T-cell (primary cell): ENCODE measurements around the gene TREM1. TPM values are rescaled to one million over a fixed set of nuclear protein-coding genes. Genes with fewer than 3 reads are reported as not detected.
A peak's percentile ranks its signal among the peaks of the same experiment; 100 is the strongest.
"Not testable (repeated sequence)": the region's sequence is repeated elsewhere in the genome, so short reads cannot be mapped to it uniquely, and the experiment has no call there.

ENCODE experiments used
- ATAC-seq, 4 experiments: fragments of 200-7000 bp in 3 of 4; fragments of 150-1000 bp in 1 of 4; cut with Tn5 transposase; replicated peaks in 1 of 4; 1 replicate in 3 of 4; 2 replicates in 1 of 4; pipeline ENCODE4 v1.10.0; 2021; ENCODE audit warnings: moderate library complexity in 3 of 4, mild to moderate bottlenecking in 2 of 4, moderate number of reproducible peaks in 1 of 4
- CTCF ChIA-PET, 2 donors: fragments of 300-600 bp; sonication (Branson Sonifier 250); formaldehyde crosslinking; loops; one replicate each; lab custom pipeline; 2022; ENCODE audit warnings: antibody characterized with exemption in 2 of 2; lab: Charles Lee
- POLR2A ChIA-PET, 2 donors: fragments of 300-600 bp; sonication (Branson Sonifier 250); formaldehyde crosslinking; loops; one replicate each; lab custom pipeline; 2022; ENCODE audit warnings: antibody characterized with exemption in 2 of 2; lab: Charles Lee
- DNase-seq, 35 experiments: peaks; one replicate each; pipeline versions ENCODE4 v3.0.0 to v3.0.0-alpha.2; 2013 to 2023
- H3K27ac ChIP-seq: one replicate; pipeline ENCODE4 v1.5.1; 2013; ENCODE audit warnings: low read length
- H3K27me3 ChIP-seq, 2 experiments: replicated peaks in 1 of 2; 1 replicate in 1 of 2; 2 replicates in 1 of 2; pipeline versions ENCODE4 v1.6.1 to v1.7.0; 2013; ENCODE audit warnings: low read length in 1 of 2, mixed read lengths in 1 of 2; ENCODE audit not compliant: control insufficient read depth in 2 of 2, insufficient read depth in 2 of 2; ENCODE audit errors: extremely low read depth in 1 of 2
- H3K36me3 ChIP-seq, 2 donors: 1 replicate in 1 of 2; 2 replicates in 1 of 2; pipeline versions ENCODE4 v1.6.1 to v1.7.0; 2013; ENCODE audit warnings: low read length in 1 of 2; ENCODE audit not compliant: control insufficient read depth in 2 of 2, insufficient read depth in 1 of 2; ENCODE audit errors: extremely low read depth in 1 of 2
- H3K4me1 ChIP-seq, 2 experiments: 1 replicate in 1 of 2; 2 replicates in 1 of 2; pipeline versions ENCODE4 v1.6.1 to v1.7.0; 2013; ENCODE audit warnings: low read length in 2 of 2, mixed read lengths in 1 of 2; ENCODE audit not compliant: insufficient read depth in 2 of 2, control insufficient read depth in 1 of 2; ENCODE audit errors: extremely low read depth in 1 of 2
- H3K4me3 ChIP-seq, 2 donors: 1 replicate in 1 of 2; 2 replicates in 1 of 2; pipeline versions ENCODE4 v1.5.1 to v1.7.0; 2013; ENCODE audit warnings: mild to moderate bottlenecking in 2 of 2, low read length in 1 of 2, moderate library complexity in 1 of 2; ENCODE audit not compliant: control insufficient read depth in 1 of 2; ENCODE audit errors: extremely low read depth in 1 of 2
- H3K9me3 ChIP-seq: 2 replicates; pipeline ENCODE4 v1.7.0; 2013
- H3K27ac Mint-ChIP-seq, 2 donors: one replicate each; pipeline ENCODE4 v1.8.0; 2020 to 2021; ENCODE audit warnings: mild to moderate bottlenecking in 2 of 2, mixed read lengths in 2 of 2
- H3K27me3 Mint-ChIP-seq, 2 donors: one replicate each; pipeline ENCODE4 v1.8.0; 2021 to 2022; ENCODE audit warnings: mixed read lengths in 2 of 2
- H3K36me3 Mint-ChIP-seq: one replicate; pipeline ENCODE4 v1.8.0; 2021; ENCODE audit warnings: mixed read lengths
- H3K4me1 Mint-ChIP-seq, 3 donors: one replicate each; pipeline ENCODE4 v1.8.0; 2020 to 2022; ENCODE audit warnings: mixed read lengths in 3 of 3, mild to moderate bottlenecking in 1 of 3
- H3K4me3 Mint-ChIP-seq, 3 donors: one replicate each; pipeline ENCODE4 v1.8.0; 2020 to 2022; ENCODE audit warnings: mild to moderate bottlenecking in 3 of 3, mixed read lengths in 3 of 3, moderate library complexity in 3 of 3
- H3K9me3 Mint-ChIP-seq, 3 donors: one replicate each; pipeline ENCODE4 v1.8.0; 2020 to 2022; ENCODE audit warnings: mixed read lengths in 3 of 3
- WGBS: methylation state at CpG from one replicate; pipeline ENCODE4 v1.1.5; 2013; ENCODE audit warnings: missing lambda C conversion rate; ENCODE audit not compliant: insufficient coverage; 5-methylcytosine and 5-hydroxymethylcytosine counted together
- total RNA-seq, 35 experiments: library from RNA in 6 of 35; stranded (reverse) in 6 of 35; fragments of 120-200 nt in 1 of 35; gene quantifications; one replicate each; pipeline versions ENCODE4 v1.2.1 to v1.2.4 and lab custom pipeline; 2013 to 2026

TREM1 gene
- total RNA-seq, 5 donors from 2014 or later (not counting 1 experiment from before 2014, with no cell fraction given): 0.23 TPM; not detected in 4

GRCh38 chr6:41247882-41248705 is 38.4 kb downstream of the TREM1 start:
- Mint-ChIP-seq H3K9me3 (no peaks in the 10 kb centered on the region), H3K4me1 (peaks cover 12 to 28% (median 17%) of the 10 kb centered on the region in 3 donors), H3K36me3 (no peaks in the 10 kb centered on the region), H3K27me3 (peaks cover 0 to 5% of the 10 kb centered on the region in 2 donors), H3K27ac (peak overlapping the region in 1 of 2 donors; percentile 3), H3K4me3 (no peak overlapping the region)
- 79% methylated on average over 6 of the region's 7 CpGs for WGBS
- ChIA-PET CTCF (no interaction called here), POLR2A (no interaction called here)
- no peaks in the 10 kb centered on the region for H3K36me3 ChIP-seq
- H3K4me3 ChIP-seq: no peak overlapping the region
- DNase-seq: no peak
- no peak overlapping the region for H3K27ac ChIP-seq
- peaks cover 2 to 12% of the 10 kb centered on the region in 2 experiments for H3K4me1 ChIP-seq
- ATAC-seq: no peak
- no peaks in the 10 kb centered on the region for H3K9me3 ChIP-seq
- peaks cover 0 to 6% of the 10 kb centered on the region in 2 experiments for H3K27me3 ChIP-seq

DNA sequence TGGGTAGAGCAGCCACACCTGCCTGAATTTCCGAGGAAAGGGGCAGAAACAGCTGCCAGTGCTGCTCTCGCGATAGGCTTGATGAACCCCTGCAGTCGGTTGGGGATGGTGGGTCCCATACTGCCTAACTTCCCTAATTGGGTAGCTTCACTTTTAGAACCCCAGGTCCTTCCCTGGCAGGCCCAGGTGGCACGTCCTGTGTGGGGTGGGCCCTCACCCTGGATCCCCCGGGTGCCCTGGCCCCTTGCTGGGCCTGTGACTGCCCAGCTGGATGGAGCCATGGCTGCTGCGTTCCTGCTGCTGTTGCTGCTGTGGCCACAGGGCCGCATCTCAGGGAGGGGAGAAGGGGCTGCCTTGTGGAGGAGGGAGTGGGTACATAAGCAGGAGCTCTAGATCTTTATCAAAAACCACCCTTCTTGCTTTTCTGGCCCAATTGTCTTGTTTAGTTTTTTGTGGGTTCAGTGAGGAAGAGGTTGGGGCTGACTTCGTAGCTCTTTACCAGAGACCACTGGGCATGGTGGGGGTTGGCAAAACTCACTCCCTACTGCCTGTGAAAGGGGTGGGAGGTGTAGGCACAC is 39.1 kb downstream of the TREM1 start:
- Histone ChIP-seq H3K27me3 (peaks cover 0 to 6% of the 10 kb centered on the region in 2 experiments), H3K9me3 (no peaks in the 10 kb centered on the region), H3K4me1 (peaks cover 2 to 12% of the 10 kb centered on the region in 2 experiments), H3K4me3 (no peak overlapping the region), H3K36me3 (no peaks in the 10 kb centered on the region), H3K27ac (no peak overlapping the region)
- no peak for ATAC-seq
- no peak overlapping the region for H3K27ac Mint-ChIP-seq
- H3K9me3 Mint-ChIP-seq: no peaks in the 10 kb centered on the region
- peaks cover 12 to 30% (median 17%) of the 10 kb centered on the region in 3 donors for H3K4me1 Mint-ChIP-seq
- no peak for DNase-seq
- H3K4me3 Mint-ChIP-seq: no peak overlapping the region
- peaks cover 0 to 2% of the 10 kb centered on the region in 2 donors for H3K27me3 Mint-ChIP-seq
- no peaks in the 10 kb centered on the region for H3K36me3 Mint-ChIP-seq
- ChIA-PET CTCF (no interaction called here), POLR2A (no interaction called here)
- WGBS: 45% methylated on average over 3 of the region's 9 CpGs

GRCh38 chr6:41246529-41246928 is 40.0 kb downstream of the TREM1 start:
- H3K9me3 Mint-ChIP-seq, H3K9me3 ChIP-seq, ATAC-seq, H3K27ac Mint-ChIP-seq, CTCF ChIA-PET, H3K4me3 Mint-ChIP-seq, POLR2A ChIA-PET, H3K27me3 Mint-ChIP-seq, H3K27ac ChIP-seq, DNase-seq, H3K36me3 Mint-ChIP-seq, H3K36me3 ChIP-seq, H3K27me3 ChIP-seq, H3K4me3 ChIP-seq: not testable (repeated sequence)
- peaks cover 2 to 12% of the 10 kb centered on the region in 2 experiments for H3K4me1 ChIP-seq
- WGBS: no CpG with 5 or more reads among the region's 4 CpGs
- peaks cover 12 to 30% (median 17%) of the 10 kb centered on the region in 3 donors for H3K4me1 Mint-ChIP-seq

GRCh38 chr6:41239467-41240159 is 46.9 kb downstream of the TREM1 start:
- CTCF ChIA-PET: interaction anchor here in 1 of 2 donors (0.7 kb wide), 1 partner anchor 77 kb away, joined by 6 read pairs; no protein-coding TSS in a partner anchor
- H3K27me3 ChIP-seq: peaks cover 0 to 11% of the 10 kb centered on the region in 2 experiments
- WGBS: 72% methylated on average over 16 of the region's 22 CpGs
- DNase-seq (no peak), ATAC-seq (no peak)
- Mint-ChIP-seq H3K9me3 (no peaks in the 10 kb centered on the region), H3K4me3 (no peak overlapping the region), H3K27ac (no peak overlapping the region), H3K27me3 (peaks cover 6 to 26% of the 10 kb centered on the region in 2 donors), H3K36me3 (no peaks in the 10 kb centered on the region), H3K4me1 (peaks cover 4 to 7% (median 6%) of the 10 kb centered on the region in 3 donors)
- no peak overlapping the region for H3K27ac ChIP-seq
- no peaks in the 10 kb centered on the region for H3K9me3 ChIP-seq
- no peaks in the 10 kb centered on the region for H3K36me3 ChIP-seq
- H3K4me3 ChIP-seq: no peak overlapping the region
- POLR2A ChIA-PET: no interaction called here
- no peaks in the 10 kb centered on the region for H3K4me1 ChIP-seq

DNA sequence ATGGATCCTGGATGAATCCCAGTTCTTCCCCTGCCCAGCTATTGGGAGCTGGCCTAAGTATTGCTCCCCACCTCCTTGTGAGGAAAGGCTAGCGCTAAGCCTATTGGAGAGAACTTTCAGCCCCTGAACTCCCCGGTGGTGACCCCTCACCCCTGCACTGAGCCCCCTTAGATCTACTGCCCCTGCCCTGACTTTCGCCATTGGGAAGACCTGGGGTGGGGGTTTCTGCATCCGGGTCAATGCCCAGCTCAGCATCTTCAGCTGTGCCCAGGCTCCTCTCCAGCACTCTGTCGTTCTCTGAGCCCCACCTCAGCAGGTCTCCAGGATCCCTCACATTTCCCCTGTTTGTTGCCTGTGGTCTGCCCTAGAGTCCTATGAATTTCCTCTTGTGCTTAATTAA is 49.4 kb downstream of the TREM1 start:
- Histone ChIP-seq H3K9me3 (no peaks in the 10 kb centered on the region), H3K27me3 (peaks cover 0 to 11% of the 10 kb centered on the region in 2 experiments), H3K4me3 (no peak overlapping the region), H3K36me3 (no peaks in the 10 kb centered on the region), H3K27ac (no peak overlapping the region), H3K4me1 (no peaks in the 10 kb centered on the region)
- H3K36me3 Mint-ChIP-seq: no peaks in the 10 kb centered on the region
- ChIA-PET POLR2A (no interaction called here), CTCF (no interaction called here)
- H3K4me3 Mint-ChIP-seq: no peak overlapping the region
- no peak for ATAC-seq
- H3K4me1 Mint-ChIP-seq: peaks cover 3 to 6% (median 5%) of the 10 kb centered on the region in 3 donors
- peaks cover 6 to 26% of the 10 kb centered on the region in 2 donors for H3K27me3 Mint-ChIP-seq
- no peak for DNase-seq
- H3K9me3 Mint-ChIP-seq: no peaks in the 10 kb centered on the region
- WGBS: 87% methylated on average over 4 of the region's 5 CpGs
- no peak overlapping the region for H3K27ac Mint-ChIP-seq

DNA sequence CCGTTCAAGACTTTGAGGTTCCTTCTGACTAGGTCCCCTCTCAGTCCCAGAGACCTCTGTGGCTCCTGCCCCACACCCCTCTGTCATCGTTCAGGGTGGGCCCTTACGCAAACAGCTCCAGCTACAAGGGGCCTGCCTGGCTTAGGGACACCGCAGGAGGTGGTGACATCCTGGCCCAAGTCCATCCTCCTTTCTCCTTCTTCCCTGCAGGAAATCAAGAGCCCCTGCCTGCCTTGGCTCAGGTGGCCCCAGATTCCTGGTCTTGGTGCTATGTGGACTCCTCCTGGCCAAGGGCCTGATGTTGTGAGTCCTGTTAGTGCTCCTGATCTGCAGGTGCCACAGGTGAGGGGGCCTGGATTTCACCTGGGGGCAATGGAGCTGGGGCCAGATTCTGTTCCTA is 50.2 kb downstream of the TREM1 start:
- Mint-ChIP-seq H3K4me3 (no peak overlapping the region), H3K27me3 (peaks cover 6 to 26% of the 10 kb centered on the region in 2 donors), H3K36me3 (no peaks in the 10 kb centered on the region), H3K27ac (no peak overlapping the region), H3K4me1 (peaks cover 3 to 6% (median 5%) of the 10 kb centered on the region in 3 donors), H3K9me3 (no peaks in the 10 kb centered on the region)
- Histone ChIP-seq H3K27ac (no peak overlapping the region), H3K4me1 (no peaks in the 10 kb centered on the region), H3K9me3 (no peaks in the 10 kb centered on the region), H3K36me3 (no peaks in the 10 kb centered on the region), H3K4me3 (no peak overlapping the region), H3K27me3 (peaks cover 0 to 11% of the 10 kb centered on the region in 2 experiments)
- ATAC-seq (no peak), DNase-seq (no peak)
- ChIA-PET CTCF (no interaction called here), POLR2A (no interaction called here)
- 100% methylated on average over 2 of the region's 4 CpGs for WGBS
